Mucosa of rectum (tissue), 2 donors: ENCODE measurements around the gene KLHDC4.
"Not testable (repeated sequence)": the region's sequence is repeated elsewhere in the genome, so short reads cannot be mapped to it uniquely, and the experiment has no call there.

Experiments used
- H3K27ac ChIP-seq, 2 donors: one replicate each; pipeline ENCODE4 v1.7.0; 2013; ENCODE audit warnings: inconsistent platforms in 2 of 2, low read depth in 2 of 2, low read length in 2 of 2
- H3K27me3 ChIP-seq, 2 donors: one replicate each; pipeline ENCODE4 v1.7.0; 2013; ENCODE audit warnings: low read length in 2 of 2; ENCODE audit not compliant: control insufficient read depth in 2 of 2, insufficient read depth in 2 of 2
- H3K36me3 ChIP-seq, 2 donors: one replicate each; pipeline ENCODE4 v1.7.0; 2013; ENCODE audit warnings: low read length in 2 of 2; ENCODE audit not compliant: control insufficient read depth in 2 of 2, insufficient read depth in 2 of 2
- H3K4me1 ChIP-seq, 2 donors: one replicate each; pipeline ENCODE4 v1.7.0; 2013; ENCODE audit warnings: low read length in 2 of 2, mild to moderate bottlenecking in 1 of 2; ENCODE audit not compliant: control insufficient read depth in 2 of 2, insufficient read depth in 2 of 2
- H3K4me3 ChIP-seq, 2 donors: one replicate each; pipeline ENCODE4 v1.7.0; 2013; ENCODE audit warnings: low read length in 2 of 2
- H3K9ac ChIP-seq, 2 donors: one replicate each; pipeline ENCODE4 v1.7.0; 2013; ENCODE audit warnings: low read length in 2 of 2, low read depth in 1 of 2, mild to moderate bottlenecking in 1 of 2
- H3K9me3 ChIP-seq, 2 donors: one replicate each; pipeline ENCODE4 v1.7.0; 2013; ENCODE audit warnings: low read length in 2 of 2; ENCODE audit not compliant: control insufficient read depth in 2 of 2
- donor health status: healthy.
- donor health status: Normal muscosa, but diverticular disease.

Gene KLHDC4

GRCh38 chr16:87686697-87687096 is 79.1 kb downstream of the KLHDC4 start:
- Histone ChIP-seq H3K9me3 (no peaks in the 10 kb centered on the region), H3K36me3 (no peaks in the 10 kb centered on the region), H3K27me3 (no peaks in the 10 kb centered on the region), H3K4me3 (no peak overlapping the region), H3K9ac (no peak overlapping the region), H3K4me1 (no peaks in the 10 kb centered on the region), H3K27ac (no peak overlapping the region)

DNA sequence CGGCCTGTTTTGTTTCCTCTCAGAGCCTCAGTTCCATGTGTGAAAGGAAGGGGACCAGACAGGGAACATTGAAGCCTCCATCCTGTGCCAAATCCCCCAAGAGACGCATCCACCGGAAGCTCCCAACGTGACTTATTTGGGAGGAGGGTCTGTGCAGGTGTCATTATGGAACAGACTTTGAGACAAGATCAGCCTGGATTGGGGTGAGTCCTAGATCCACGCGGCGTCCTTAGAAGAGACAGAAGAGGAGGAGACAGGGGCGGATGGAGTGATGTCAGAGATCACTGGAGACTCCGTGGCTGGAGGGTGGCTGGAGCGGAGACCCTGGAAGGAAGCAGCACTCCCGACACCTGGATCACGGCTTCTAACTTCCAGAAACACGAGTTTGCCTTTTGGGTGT is 80.0 kb downstream of the KLHDC4 start:
- Histone ChIP-seq H3K4me3 (no peak overlapping the region), H3K4me1 (no peaks in the 10 kb centered on the region), H3K27me3 (no peaks in the 10 kb centered on the region), H3K9ac (no peak overlapping the region), H3K27ac (no peak overlapping the region), H3K36me3 (no peaks in the 10 kb centered on the region), H3K9me3 (no peaks in the 10 kb centered on the region)

- Histone ChIP-seq H3K4me3 (no peak overlapping the region), H3K27me3 (no peaks in the 10 kb centered on the region), H3K27ac (no peak overlapping the region), H3K4me1 (no peaks in the 10 kb centered on the region), H3K36me3 (no peaks in the 10 kb centered on the region), H3K9me3 (no peaks in the 10 kb centered on the region), H3K9ac (no peak overlapping the region)
Measured at GRCh38 chr16:87685405-87685755, 80.4 kb downstream of the KLHDC4 start.

GRCh38 chr16:87684711-87685404 is 80.9 kb downstream of the KLHDC4 start:
- no peaks in the 10 kb centered on the region for H3K27me3 ChIP-seq
- no peaks in the 10 kb centered on the region for H3K9me3 ChIP-seq
- H3K4me3 ChIP-seq = no peak overlapping the region
- no peak overlapping the region for H3K27ac ChIP-seq
- no peaks in the 10 kb centered on the region for H3K36me3 ChIP-seq
- H3K9ac ChIP-seq = no peak overlapping the region
- no peaks in the 10 kb centered on the region for H3K4me1 ChIP-seq

- Histone ChIP-seq H3K9ac (no peak overlapping the region), H3K9me3 (no peaks in the 10 kb centered on the region), H3K36me3 (no peaks in the 10 kb centered on the region), H3K27ac (no peak overlapping the region), H3K4me1 (no peaks in the 10 kb centered on the region), H3K4me3 (no peak overlapping the region), H3K27me3 (no peaks in the 10 kb centered on the region)
Measured at GRCh38 chr16:87684106-87684677, 81.6 kb downstream of the KLHDC4 start.

GRCh38 chr16:87682852-87683399 is 82.9 kb downstream of the KLHDC4 start:
- H3K9me3 ChIP-seq = no peaks in the 10 kb centered on the region
- H3K27me3 ChIP-seq = no peaks in the 10 kb centered on the region
- H3K4me3 ChIP-seq = no peak overlapping the region
- no peaks in the 10 kb centered on the region for H3K4me1 ChIP-seq
- no peak overlapping the region for H3K9ac ChIP-seq
- no peak overlapping the region for H3K27ac ChIP-seq
- H3K36me3 ChIP-seq = no peaks in the 10 kb centered on the region

DNA sequence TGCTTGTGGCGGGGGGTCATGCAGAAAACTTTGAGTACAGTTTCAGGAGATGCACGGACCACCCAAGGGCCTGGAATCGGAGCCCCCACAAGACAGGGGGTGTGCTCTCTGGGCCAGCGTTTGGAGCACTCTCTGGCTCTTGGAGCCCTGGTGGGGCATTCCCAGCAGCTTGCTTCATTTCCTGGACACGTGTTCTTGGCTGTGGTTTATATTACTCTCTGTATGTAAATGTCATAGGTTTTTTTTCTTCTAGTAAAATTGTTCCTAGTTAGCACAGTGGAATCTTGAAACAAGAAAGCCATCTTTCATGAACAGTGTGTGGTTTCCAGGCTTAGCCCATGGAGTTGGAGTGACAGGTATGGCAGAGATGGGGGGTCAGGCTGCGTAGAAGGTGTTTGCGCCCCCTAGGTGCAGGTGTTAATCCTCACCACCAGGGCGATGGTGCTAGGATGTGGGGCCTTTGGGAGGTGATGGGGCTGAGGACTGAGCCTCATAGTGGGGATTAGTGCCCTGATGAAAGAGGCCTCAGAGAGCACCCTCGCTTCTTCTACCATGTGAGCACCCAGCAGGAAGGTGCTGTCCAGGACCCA is 83.7 kb downstream of the KLHDC4 start:
- no peaks in the 10 kb centered on the region for H3K36me3 ChIP-seq
- H3K27me3 ChIP-seq = no peaks in the 10 kb centered on the region
- no peaks in the 10 kb centered on the region for H3K9me3 ChIP-seq
- H3K4me1 ChIP-seq = no peaks in the 10 kb centered on the region
- no peak overlapping the region for H3K27ac ChIP-seq
- H3K4me3 ChIP-seq = no peak overlapping the region
- H3K9ac ChIP-seq = no peak overlapping the region

DNA sequence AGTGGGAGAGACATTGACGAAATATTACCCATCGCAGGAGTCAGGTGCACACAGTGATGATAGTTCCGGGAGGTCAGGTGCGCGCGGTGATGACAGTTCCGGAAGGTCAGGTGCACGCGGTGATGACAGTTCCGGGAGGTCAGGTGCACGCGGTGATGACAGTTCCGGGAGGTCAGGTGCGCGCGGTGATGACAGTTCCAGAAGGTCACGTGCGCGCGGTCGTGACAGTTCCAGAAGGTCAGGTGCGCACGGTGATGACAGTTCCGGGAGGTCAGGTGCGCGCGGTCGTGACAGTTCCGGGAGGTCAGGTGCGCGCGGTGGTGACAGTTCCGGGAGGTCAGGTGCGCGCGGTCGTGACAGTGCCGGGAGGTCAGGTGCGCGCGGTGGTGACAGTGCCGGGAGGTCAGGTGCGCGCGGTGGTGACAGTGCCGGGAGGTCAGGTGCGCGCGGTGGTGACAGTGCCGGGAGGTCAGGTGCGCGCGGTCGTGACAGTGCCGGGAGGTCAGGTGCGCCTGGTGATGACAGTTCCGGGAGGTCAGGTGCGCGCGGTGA is 84.7 kb downstream of the KLHDC4 start:
- not testable (repeated sequence) for H3K4me1 ChIP-seq, H3K9me3 ChIP-seq, H3K36me3 ChIP-seq, H3K27me3 ChIP-seq, H3K4me3 ChIP-seq, H3K9ac ChIP-seq, H3K27ac ChIP-seq

DNA sequence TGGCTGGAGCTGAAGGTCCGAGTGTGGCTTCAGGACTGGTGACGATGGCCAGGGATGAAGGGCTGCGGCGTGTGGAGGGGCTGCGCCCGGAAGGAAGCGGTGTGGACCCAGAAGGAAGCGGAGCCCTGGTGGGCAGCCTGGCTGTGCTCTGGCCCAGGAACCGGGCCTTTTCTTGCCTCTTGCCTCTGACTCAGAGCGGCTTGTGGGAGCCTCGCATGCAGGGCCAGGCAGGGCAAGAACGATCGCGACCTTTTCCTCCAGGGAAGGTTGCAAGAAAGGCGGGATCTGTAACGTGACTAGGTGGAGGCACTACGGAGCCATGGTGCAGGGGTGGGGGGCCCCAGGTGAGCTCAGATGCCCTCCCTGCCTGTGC is 85.5 kb downstream of the KLHDC4 start:
- no peaks in the 10 kb centered on the region for H3K27me3 ChIP-seq
- no peaks in the 10 kb centered on the region for H3K4me1 ChIP-seq
- H3K9ac ChIP-seq = no peak overlapping the region
- H3K27ac ChIP-seq = no peak overlapping the region
- no peak overlapping the region for H3K4me3 ChIP-seq
- H3K9me3 ChIP-seq = no peaks in the 10 kb centered on the region
- H3K36me3 ChIP-seq = no peaks in the 10 kb centered on the region

DNA sequence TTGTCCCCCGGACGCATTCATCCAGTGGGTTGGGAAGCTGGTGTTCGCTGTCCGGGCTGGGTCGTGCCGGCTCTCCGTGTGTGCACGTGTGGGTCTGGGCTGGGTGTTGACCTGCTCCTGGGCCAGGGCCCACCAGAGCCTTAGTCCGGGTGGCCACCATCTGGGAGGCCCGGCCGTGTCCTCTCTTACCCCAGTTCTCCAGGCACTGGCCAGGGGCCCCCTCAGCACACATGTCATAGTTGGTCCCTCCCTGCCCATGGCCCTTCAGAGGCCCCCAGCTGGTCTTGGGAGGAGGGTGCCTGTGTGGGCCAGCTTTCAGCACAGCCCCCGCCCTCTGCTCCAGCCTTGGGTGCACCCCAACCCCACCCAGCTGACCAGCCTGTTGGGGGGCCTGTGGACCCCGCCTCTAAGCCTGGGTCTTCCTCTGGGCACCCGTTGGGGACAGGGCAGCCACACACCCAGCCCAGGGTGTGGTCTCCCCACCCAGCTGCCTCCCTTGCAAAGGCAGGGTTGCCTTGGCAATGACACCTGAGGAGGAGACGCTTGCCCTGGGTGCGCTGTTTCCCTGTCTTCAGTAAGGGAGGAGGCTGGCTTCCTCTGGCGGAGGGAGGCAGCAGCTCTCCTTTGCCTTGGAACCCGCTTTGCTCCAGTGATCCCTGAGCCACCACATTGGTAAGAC is 86.1 kb downstream of the KLHDC4 start:
- H3K27ac ChIP-seq = no peak overlapping the region
- no peak overlapping the region for H3K9ac ChIP-seq
- no peaks in the 10 kb centered on the region for H3K9me3 ChIP-seq
- no peaks in the 10 kb centered on the region for H3K4me1 ChIP-seq
- H3K27me3 ChIP-seq = no peaks in the 10 kb centered on the region
- no peak overlapping the region for H3K4me3 ChIP-seq
- H3K36me3 ChIP-seq = no peaks in the 10 kb centered on the region
